Mesenchymal stem cell (in vitro differentiated cells and primary cell): ENCODE data around the gene ACSF3.
"Not testable (repeated sequence)": the region's sequence is repeated elsewhere in the genome, so short reads cannot be mapped to it uniquely, and the experiment has no call there.

ENCODE experiments used
- DNase-seq: peaks from one replicate; pipeline ENCODE4 v3.0.0-alpha.2; 2013
- H2AFZ ChIP-seq: one replicate; pipeline ENCODE4 v1.6.1; 2013; ENCODE audit warnings: low read depth, mild to moderate bottlenecking, control low read depth, inconsistent platforms, low read length, moderate library complexity
- H2AK5ac ChIP-seq: 2 replicates; pipeline ENCODE4 v1.6.1; 2013; ENCODE audit warnings: low read length, moderate library complexity, mild to moderate bottlenecking, inconsistent platforms; ENCODE audit not compliant: severe bottlenecking
- H2BK120ac ChIP-seq: one replicate; pipeline ENCODE4 v1.6.1; 2013; ENCODE audit warnings: low read depth, mild to moderate bottlenecking, inconsistent platforms, low read length, moderate library complexity
- H2BK12ac ChIP-seq, 2 experiments: one replicate each; pipeline ENCODE4 v1.6.1; 2013; ENCODE audit warnings: inconsistent platforms in 2 of 2, low read length in 2 of 2, mild to moderate bottlenecking in 2 of 2, moderate library complexity in 2 of 2, control low read depth in 1 of 2
- H2BK15ac ChIP-seq: one replicate; pipeline ENCODE4 v1.6.1; 2013; ENCODE audit warnings: mild to moderate bottlenecking, low read depth, inconsistent platforms; ENCODE audit not compliant: poor library complexity, severe bottlenecking
- H2BK5ac ChIP-seq: 2 replicates; pipeline ENCODE4 v1.6.1; 2013; ENCODE audit warnings: low read depth, mild to moderate bottlenecking, low read length, control low read depth, inconsistent platforms; ENCODE audit not compliant: poor library complexity, severe bottlenecking
- H3K14ac ChIP-seq, 2 experiments: one replicate each; pipeline ENCODE4 v1.6.1; 2013; ENCODE audit warnings: inconsistent platforms in 2 of 2, low read length in 2 of 2, control low read depth in 1 of 2, mild to moderate bottlenecking in 1 of 2, moderate library complexity in 1 of 2
- H3K18ac ChIP-seq, 2 experiments: one replicate each; pipeline ENCODE4 v1.6.1; 2013; ENCODE audit warnings: inconsistent platforms in 2 of 2, low read length in 2 of 2, control low read depth in 1 of 2, low read depth in 1 of 2, mild to moderate bottlenecking in 1 of 2
- H3K23ac ChIP-seq, 2 experiments: one replicate each; pipeline ENCODE4 v1.6.1; 2013; ENCODE audit warnings: inconsistent platforms in 2 of 2, low read length in 2 of 2, mild to moderate bottlenecking in 2 of 2, moderate library complexity in 2 of 2, control low read depth in 1 of 2
- H3K27ac ChIP-seq: 2 replicates; pipeline ENCODE4 v1.5.1; 2013; ENCODE audit warnings: mild to moderate bottlenecking, moderate library complexity, low read length, control low read depth, inconsistent platforms; ENCODE audit not compliant: poor library complexity, severe bottlenecking
- H3K27me3 ChIP-seq, 2 experiments: 2 replicates each; pipeline versions ENCODE4 v1.6.1 to v1.7.0; 2013; ENCODE audit warnings: low read length in 2 of 2, mild to moderate bottlenecking in 2 of 2, moderate library complexity in 2 of 2, control low read depth in 1 of 2, inconsistent platforms in 1 of 2; ENCODE audit not compliant: control insufficient read depth in 1 of 2, insufficient read depth in 1 of 2
- H3K36me3 ChIP-seq, 2 experiments: 2 replicates each; pipeline versions ENCODE4 v1.6.1 to v1.7.0; 2013; ENCODE audit warnings: low read length in 2 of 2, control low read depth in 1 of 2, inconsistent platforms in 1 of 2, low read depth in 1 of 2, mild to moderate bottlenecking in 1 of 2; ENCODE audit not compliant: insufficient read depth in 2 of 2, control insufficient read depth in 1 of 2
- H3K4ac ChIP-seq, 2 experiments: one replicate each; pipeline ENCODE4 v1.6.1; 2013; ENCODE audit warnings: inconsistent platforms in 2 of 2, low read length in 2 of 2, mild to moderate bottlenecking in 2 of 2, moderate library complexity in 2 of 2, control low read depth in 1 of 2, low read depth in 1 of 2
- H3K4me1 ChIP-seq: 2 replicates; pipeline ENCODE4 v1.6.1; 2013; ENCODE audit warnings: low read depth, low read length, control low read depth; ENCODE audit not compliant: control insufficient read depth, insufficient read depth
- H3K4me2 ChIP-seq: 2 replicates; pipeline ENCODE4 v1.6.1; 2013; ENCODE audit warnings: low read length, mild to moderate bottlenecking, inconsistent platforms; ENCODE audit not compliant: poor library complexity, severe bottlenecking
- H3K4me3 ChIP-seq, 2 experiments: 2 replicates each; pipeline versions ENCODE4 v1.5.1 to v1.7.0; 2013; ENCODE audit warnings: low read length in 2 of 2, mild to moderate bottlenecking in 2 of 2, control low read depth in 1 of 2, low read depth in 1 of 2; ENCODE audit not compliant: insufficient read depth in 1 of 2
- H3K79me1 ChIP-seq: replicated peaks from 2 replicates; pipeline ENCODE4 v1.6.1; 2013; ENCODE audit warnings: mild to moderate bottlenecking, control low read depth, low read length, inconsistent platforms; ENCODE audit not compliant: poor library complexity, severe bottlenecking
- H3K9ac ChIP-seq: 2 replicates; pipeline ENCODE4 v1.7.0; 2013; ENCODE audit warnings: mild to moderate bottlenecking, low read length, moderate library complexity
- H3K9me3 ChIP-seq: 2 replicates; pipeline ENCODE4 v1.7.0; 2013; ENCODE audit warnings: mild to moderate bottlenecking, low read length; ENCODE audit not compliant: control insufficient read depth
- H4K8ac ChIP-seq: one replicate; pipeline ENCODE4 v1.6.1; 2013; ENCODE audit warnings: inconsistent platforms, mild to moderate bottlenecking, low read length, moderate library complexity
- H4K91ac ChIP-seq: one replicate; pipeline ENCODE4 v1.6.1; 2013; ENCODE audit warnings: mild to moderate bottlenecking, low read length, inconsistent platforms
- whole genome bisulfite sequencing: methylation state at CpG from one replicate; pipeline ENCODE4 v1.1.7; 2013; ENCODE audit warnings: mixed read lengths; 5-methylcytosine and 5-hydroxymethylcytosine counted together

Gene ACSF3

GRCh38 chr16:89165681-89165979 is 72.0 kb downstream of the ACSF3 start:
- not testable (repeated sequence) for H3K79me1 ChIP-seq, H4K91ac ChIP-seq, H3K4me3 ChIP-seq, H3K9me3 ChIP-seq, H3K27ac ChIP-seq, H4K8ac ChIP-seq, H2BK12ac ChIP-seq, H3K18ac ChIP-seq, H3K4ac ChIP-seq, H2BK120ac ChIP-seq, H3K14ac ChIP-seq, H3K36me3 ChIP-seq, H3K23ac ChIP-seq, H3K4me2 ChIP-seq, H2BK5ac ChIP-seq, H2AFZ ChIP-seq, DNase-seq, H3K9ac ChIP-seq, H2AK5ac ChIP-seq
- WGBS = no CpG with 5 or more reads among the region's 10 CpGs
- H3K27me3 ChIP-seq = peaks cover 21 to 68% of the 10 kb centered on the region in 2 experiments
- peaks cover 10% of the 10 kb centered on the region for H3K4me1 ChIP-seq
- peak overlapping the region; percentile 23 for H2BK15ac ChIP-seq

GRCh38 chr16:89166696-89167424 is 73.2 kb downstream of the ACSF3 start:
- peak overlapping the region in 1 of 2 experiments; percentile 83 for H3K14ac ChIP-seq
- no peak overlapping the region for H2BK5ac ChIP-seq
- H3K79me1 ChIP-seq = no peaks in the 10 kb centered on the region
- H3K4ac ChIP-seq = peak overlapping the region; percentile 7 to 64
- no peak overlapping the region for H2BK120ac ChIP-seq
- H2AK5ac ChIP-seq = no peak overlapping the region
- peaks cover 28 to 65% of the 10 kb centered on the region in 2 experiments for H3K27me3 ChIP-seq
- no peak overlapping the region for H3K23ac ChIP-seq
- H3K4me1 ChIP-seq = peaks cover 21% of the 10 kb centered on the region
- peak overlapping the region; percentile 91 for H4K8ac ChIP-seq
- H3K36me3 ChIP-seq = no peaks in the 10 kb centered on the region
- no peak overlapping the region for H2BK15ac ChIP-seq
- H3K9ac ChIP-seq = peak overlapping the region; percentile 54
- H3K27ac ChIP-seq = no peak overlapping the region
- H3K9me3 ChIP-seq = no peaks in the 10 kb centered on the region
- no peak overlapping the region for H3K4me2 ChIP-seq
- 80% methylated on average over 14 of the region's 18 CpGs for WGBS
- H2BK12ac ChIP-seq = peak overlapping the region in 1 of 2 experiments; percentile 75
- H3K4me3 ChIP-seq = peak overlapping the region in 1 of 2 experiments; percentile 56
- peak overlapping the region; percentile 85 for H2AFZ ChIP-seq
- DNase-seq = no peak
- peak overlapping the region; percentile 55 for H4K91ac ChIP-seq
- H3K18ac ChIP-seq = peak overlapping the region; percentile 50 to 85

- no peaks in the 10 kb centered on the region for H3K79me1 ChIP-seq
- peak overlapping the region; percentile 91 for H4K8ac ChIP-seq
- H2BK5ac ChIP-seq = no peak overlapping the region
- peaks cover 31 to 65% of the 10 kb centered on the region in 2 experiments for H3K27me3 ChIP-seq
- H2BK15ac ChIP-seq = no peak overlapping the region
- H2AFZ ChIP-seq = peak overlapping the region; percentile 85
- H3K18ac ChIP-seq = peak overlapping the region; percentile 50 to 85
- no peaks in the 10 kb centered on the region for H3K36me3 ChIP-seq
- peaks cover 21% of the 10 kb centered on the region for H3K4me1 ChIP-seq
- peak overlapping the region in 1 of 2 experiments; percentile 56 for H3K4me3 ChIP-seq
- H4K91ac ChIP-seq = peak overlapping the region; percentile 55
- H3K23ac ChIP-seq = no peak overlapping the region
- no peak overlapping the region for H2AK5ac ChIP-seq
- no peak overlapping the region for H3K4me2 ChIP-seq
- 25% methylated on average over 18 of the region's 18 CpGs for WGBS
- no peak overlapping the region for H2BK120ac ChIP-seq
- DNase-seq = peak; percentile 75
- H3K4ac ChIP-seq = peak overlapping the region; percentile 7 to 64
- H3K14ac ChIP-seq = peak overlapping the region in 1 of 2 experiments; percentile 83
- peak overlapping the region in 1 of 2 experiments; percentile 75 for H2BK12ac ChIP-seq
- H3K9me3 ChIP-seq = no peaks in the 10 kb centered on the region
- H3K9ac ChIP-seq = peak overlapping the region; percentile 54
- H3K27ac ChIP-seq = no peak overlapping the region
Observed at GRCh38 chr16:89167425-89167941, 73.8 kb downstream of the ACSF3 start.

- DNase-seq = no peak
- H3K36me3 ChIP-seq = no peaks in the 10 kb centered on the region
- H3K4me2 ChIP-seq = no peak overlapping the region
- H3K18ac ChIP-seq = no peak overlapping the region
- H3K4me3 ChIP-seq = no peak overlapping the region
- no peaks in the 10 kb centered on the region for H3K79me1 ChIP-seq
- H3K4me1 ChIP-seq = peaks cover 21% of the 10 kb centered on the region
- H4K91ac ChIP-seq = no peak overlapping the region
- H2BK12ac ChIP-seq = no peak overlapping the region
- H3K9ac ChIP-seq = no peak overlapping the region
- 81% methylated on average over 18 of the region's 23 CpGs for WGBS
- H3K23ac ChIP-seq = no peak overlapping the region
- H2BK15ac ChIP-seq = no peak overlapping the region
- no peak overlapping the region for H2BK120ac ChIP-seq
- peaks cover 33 to 63% of the 10 kb centered on the region in 2 experiments for H3K27me3 ChIP-seq
- H2AK5ac ChIP-seq = no peak overlapping the region
- no peak overlapping the region for H3K14ac ChIP-seq
- H2BK5ac ChIP-seq = no peak overlapping the region
- no peak overlapping the region for H3K4ac ChIP-seq
- H3K27ac ChIP-seq = no peak overlapping the region
- no peak overlapping the region for H2AFZ ChIP-seq
- no peak overlapping the region for H4K8ac ChIP-seq
- no peaks in the 10 kb centered on the region for H3K9me3 ChIP-seq
Observed at GRCh38 chr16:89168381-89169189, 74.9 kb downstream of the ACSF3 start.
